Testis (tissue), 3 donors: Measurements from ENCODE around the gene TBXAS1. TPM values are rescaled to one million over a fixed set of nuclear protein-coding genes. Genes with fewer than 3 reads are reported as not detected.
"Not testable (repeated sequence)": the region's sequence is repeated elsewhere in the genome, so short reads cannot be mapped to it uniquely, and the experiment has no call there.

Experiments
- DNase-seq: peaks from one replicate; pipeline ENCODE4 v3.0.0-alpha.2; 2019
- H3K27ac ChIP-seq, 2 donors: fragments of 200-600 bp; sonication (generic); one replicate each; pipeline ENCODE4 v1.5.1; 2019
- H3K27me3 ChIP-seq: fragments of 200-600 bp; sonication (generic); one replicate; pipeline ENCODE4 v1.5.1; 2019
- H3K36me3 ChIP-seq: fragments of 200-600 bp; sonication (generic); one replicate; pipeline ENCODE4 v1.5.1; 2017; ENCODE audit warnings: low read depth; ENCODE audit errors: missing control alignments
- H3K4me1 ChIP-seq: fragments of 200-600 bp; sonication (generic); one replicate; pipeline ENCODE4 v1.5.1; 2019
- H3K4me3 ChIP-seq, 2 donors: fragments of 200-600 bp; sonication (generic); one replicate each; pipeline ENCODE4 v1.5.1; 2017 to 2019
- H3K9me3 ChIP-seq: fragments of 200-600 bp; sonication (generic); one replicate; pipeline ENCODE4 v1.5.1; 2017
- CTCF ChIP-seq, 3 experiments: fragments of 450-650 bp in 2 of 3; fragments of 200-600 bp in 1 of 3; sonication (generic) in 1 of 3; IDR thresholded peaks; one replicate each; pipeline ENCODE4 v1.5.1; 2016 to 2019; ENCODE audit warnings: antibody characterized with exemption in 3 of 3, mild to moderate bottlenecking in 2 of 3, moderate library complexity in 1 of 3
- POLR2A ChIP-seq: fragments of 450-650 bp; IDR thresholded peaks from one replicate; pipeline ENCODE4 v1.6.1; 2017; ENCODE audit warnings: antibody characterized with exemption, mild to moderate bottlenecking, moderate library complexity
- WGBS, 2 donors: methylation state at CpG; one replicate each; pipeline ENCODE4 v1.1.5; 2018; 5-methylcytosine and 5-hydroxymethylcytosine counted together
- intact Hi-C: fragments of 100-400 bp; cut with DNase I; formaldehyde crosslinking; loops from one replicate; pipeline ENCODE4 v1.15.1; 2023; ENCODE audit warnings: low total_unique reads
- polyA plus RNA-seq: library from polyadenylated mRNA; stranded (reverse); fragments of 350-450 nt; fragmentation: Illumina TruSeq; extraction: RNeasy Lipid Tissue Mini Kit (QIAGEN cat#74804); gene quantifications from one replicate; pipeline ENCODE4 v1.2.3, GENCODE V29; 2014; ENCODE audit warnings: low read depth, low replicate concordance; ENCODE audit not compliant: insufficient read depth
- total RNA-seq, 2 donors: library from RNA; depleted of rRNA; stranded (reverse); fragments of >200 nt; gene quantifications; one replicate each; pipeline ENCODE4 v1.2.3, GENCODE V29; 2016

The TBXAS1 gene
- total and polyA plus RNA-seq, 3 donors from 2014 or later, result 4.9 to 5.7 (median 5.2) TPM

- Histone ChIP-seq H3K9me3 (no peaks in the 10 kb centered on the region), H3K36me3 (no peaks in the 10 kb centered on the region), H3K27me3 (no peaks in the 10 kb centered on the region), H3K27ac (no peak overlapping the region), H3K4me3 (no peak overlapping the region), H3K4me1 (no peaks in the 10 kb centered on the region)
- TF ChIP-seq CTCF (IDR thresholded peaks at IDR 0.05) (no peak), POLR2A (no peak)
- WGBS, 2 donors, result 77% methylated on average over 6 of the region's 6 CpGs
- intact Hi-C loops, result no loop called here
- DNase-seq, result no peak
Measured at GRCh38 chr7:139838876-139839275, 9.8 kb downstream of the TBXAS1 start.

- Histone ChIP-seq H3K27me3 (no peaks in the 10 kb centered on the region), H3K27ac (no peak overlapping the region), H3K9me3 (no peaks in the 10 kb centered on the region), H3K4me3 (no peak overlapping the region), H3K4me1 (no peaks in the 10 kb centered on the region), H3K36me3 (no peaks in the 10 kb centered on the region)
- TF ChIP-seq POLR2A, result no peak
- TF ChIP-seq CTCF (IDR thresholded peaks at IDR 0.05), result no peak
- intact Hi-C loops, result no loop called here
- no peak for DNase-seq
- 64 to 69% methylated on average over 7 to 13 of the region's 13 CpGs for WGBS, 2 donors
Measured at GRCh38 chr7:139840776-139841175, 11.7 kb downstream of the TBXAS1 start.

DNA sequence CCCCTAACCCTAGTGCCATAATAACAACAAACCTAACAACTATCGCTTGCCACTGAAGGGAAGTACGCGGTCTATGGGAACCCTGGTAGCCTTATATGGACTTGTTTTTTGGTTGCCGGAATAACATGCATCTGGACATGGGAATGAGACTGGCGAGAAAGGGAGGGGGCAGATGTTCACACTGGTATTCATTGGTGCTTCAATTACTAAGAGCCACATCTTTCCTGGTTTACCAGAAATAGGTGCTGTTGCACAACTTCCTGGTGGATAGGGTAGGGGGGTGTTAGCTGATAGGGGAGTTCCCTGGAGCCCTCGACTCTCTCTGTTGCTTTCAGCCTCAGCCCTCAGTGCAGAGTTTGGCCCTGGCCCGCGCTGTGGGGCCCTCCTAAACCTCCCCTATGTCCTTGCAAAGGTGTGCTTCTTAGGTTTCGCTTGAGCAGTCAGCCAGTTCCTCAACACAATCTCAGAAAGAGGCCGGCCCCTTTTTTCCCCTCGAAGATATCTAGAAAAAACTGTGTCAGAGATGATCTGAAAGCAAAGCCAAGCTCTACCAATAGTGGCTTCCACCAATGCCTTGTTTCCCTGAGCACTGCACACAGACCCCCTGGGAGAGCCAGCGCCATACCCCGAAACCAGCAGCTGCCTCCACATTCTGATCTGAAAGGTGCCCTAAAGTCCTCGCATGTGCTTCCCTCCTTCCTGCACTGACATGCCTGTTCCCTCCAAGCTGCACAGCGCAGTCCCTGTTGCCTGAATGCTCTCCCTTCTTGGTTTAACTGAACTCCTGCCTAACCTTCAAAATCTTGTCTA, 13.5 kb downstream of the TBXAS1 start:
- TF ChIP-seq CTCF (IDR thresholded peaks at IDR 0.05) (no peak), POLR2A (no peak)
- Histone ChIP-seq H3K36me3 (no peaks in the 10 kb centered on the region), H3K4me1 (no peaks in the 10 kb centered on the region), H3K27me3 (no peaks in the 10 kb centered on the region), H3K4me3 (no peak overlapping the region), H3K9me3 (no peaks in the 10 kb centered on the region), H3K27ac (no peak overlapping the region)
- no peak for DNase-seq
- whole genome bisulfite sequencing, 2 donors, result 86 to 88% methylated on average over 15 of the region's 15 CpGs
- intact Hi-C loops, result no loop called here

- H3K27ac ChIP-seq, intact Hi-C loops, H3K9me3 ChIP-seq, H3K4me3 ChIP-seq, H3K27me3 ChIP-seq, H3K4me1 ChIP-seq, DNase-seq, H3K36me3 ChIP-seq: not testable (repeated sequence)
- WGBS, 2 donors, result 96% methylated on average over 4 of the region's 4 CpGs
Measured at GRCh38 chr7:139843211-139843537, 14.1 kb downstream of the TBXAS1 start.

GRCh38 chr7:139844779-139845442, 15.8 kb downstream of the TBXAS1 start:
- intact Hi-C loops, result no loop called here
- 69 to 71% methylated on average over 4 of the region's 4 CpGs for WGBS, 2 donors
- DNase-seq, result no peak

More at GRCh38 chr7:139844779-139845442, 15.8 kb downstream of the TBXAS1 start:
- Histone ChIP-seq H3K27ac (no peak overlapping the region), H3K27me3 (no peaks in the 10 kb centered on the region), H3K9me3 (no peaks in the 10 kb centered on the region), H3K4me1 (no peaks in the 10 kb centered on the region), H3K36me3 (no peaks in the 10 kb centered on the region), H3K4me3 (no peak overlapping the region)
- TF ChIP-seq POLR2A, result no peak
- TF ChIP-seq CTCF (IDR thresholded peaks at IDR 0.05), result no peak
